ENCODE data around the gene CD34. TPM values are rescaled to one million over a fixed set of nuclear protein-coding genes. Genes with fewer than 3 reads are reported as not detected.

Gene CD34
- total RNA-seq, 1 experiment from 2014 or later = 0.04 TPM

DNA sequence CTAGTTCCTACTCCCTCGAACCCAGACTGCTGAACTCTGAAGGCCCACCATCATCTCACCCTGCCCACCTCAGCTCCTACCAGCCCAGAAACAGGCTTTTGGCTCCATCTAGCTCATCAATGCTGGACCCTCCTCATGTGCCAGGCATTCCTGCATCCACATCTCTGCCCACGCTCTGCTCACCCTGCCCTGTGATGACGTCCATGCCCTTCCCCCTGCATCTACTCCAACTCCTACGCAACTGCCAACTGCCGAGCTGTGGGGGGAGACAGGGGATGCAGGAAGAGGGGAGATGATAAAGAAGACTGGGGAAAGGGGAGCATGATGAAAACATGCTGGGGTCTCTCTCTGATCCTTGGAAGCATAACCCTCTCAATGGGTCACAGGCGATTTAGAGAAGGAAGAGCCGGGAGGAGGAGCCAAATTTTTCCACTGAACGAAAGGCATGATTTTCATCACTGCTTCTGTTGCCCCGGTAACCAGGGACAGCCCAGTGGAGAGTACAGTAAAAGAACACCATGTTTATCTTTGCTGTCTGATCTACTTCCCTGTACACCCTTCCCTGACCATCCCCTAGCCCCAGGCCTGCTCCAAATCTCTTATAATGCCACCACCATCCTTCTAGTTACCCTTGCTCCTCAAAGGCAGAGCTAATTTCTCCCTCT, 44.3 kb downstream of the CD34 start:
- H3K4me3 ChIP-seq (ENCODE audit: low read length) = peak overlapping the region; percentile 87; the same call in 1 of the 2 replicates
- H3K36me3 ChIP-seq (ENCODE audit: insufficient read depth, low read length) = peaks cover 26% of the 10 kb centered on the region; the same call in 1 of the 2 replicates
- H3K4me1 ChIP-seq (ENCODE audit: low read length) = peaks cover 70% of the 10 kb centered on the region
- no peak for DNase-seq
- H2AFZ ChIP-seq (ENCODE audit: low read length) = no peak overlapping the region
- H3K27ac ChIP-seq (ENCODE audit: low read length) = peak overlapping the region; percentile 70; the same call in 1 of the 2 replicates
- peak overlapping the region; percentile 95 for H3K9ac ChIP-seq (ENCODE audit: low read length)
- peak overlapping the region; percentile 91 for H3K4me2 ChIP-seq (ENCODE audit: low read depth, low read length, poor library complexity, severe bottlenecking)
- no peaks in the 10 kb centered on the region for H3K9me2 ChIP-seq (replicated peaks; ENCODE audit: insufficient read depth, low read length)
- no peaks in the 10 kb centered on the region for H3K27me3 ChIP-seq (ENCODE audit: low read length)
- peaks cover 78% of the 10 kb centered on the region for H3K79me2 ChIP-seq (ENCODE audit: low read length)
- no peaks in the 10 kb centered on the region for H4K20me1 ChIP-seq (ENCODE audit: insufficient read depth, low read depth, low read length)
- H3K9me3 ChIP-seq (ENCODE audit: low read length) = no peaks in the 10 kb centered on the region

DNA sequence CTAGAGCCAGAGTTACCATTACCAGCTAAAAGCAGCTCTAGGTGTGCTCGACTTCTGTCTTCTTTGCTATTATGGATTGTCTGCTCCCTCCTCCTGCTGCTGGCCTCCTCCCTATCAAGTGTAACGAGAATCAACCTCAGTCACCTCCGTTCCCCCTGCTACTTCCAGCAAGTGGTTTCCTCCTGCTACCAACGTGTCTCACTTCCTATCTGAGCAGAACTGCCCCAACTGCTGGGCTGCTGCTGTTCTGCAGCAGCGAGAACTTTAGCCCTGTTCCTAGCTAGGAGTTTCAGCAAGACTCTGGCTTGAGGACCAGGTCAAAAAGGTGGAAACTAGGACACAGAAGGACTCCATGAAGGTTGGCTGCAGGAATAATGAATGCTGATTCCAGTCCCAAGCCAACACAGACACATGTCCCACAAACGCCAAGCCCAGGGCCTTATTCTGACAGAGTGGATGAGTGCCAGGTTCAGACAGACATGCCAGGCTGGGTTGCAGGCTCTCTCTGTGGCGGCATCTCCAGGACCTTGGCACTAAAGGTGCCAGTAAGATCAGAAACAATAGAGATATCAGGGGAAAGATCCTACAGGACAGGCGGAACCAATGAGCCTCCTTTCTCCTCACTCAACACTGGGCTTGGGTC, 46.9 kb downstream of the CD34 start:
- H3K9me3 ChIP-seq (ENCODE audit: low read length) = no peaks in the 10 kb centered on the region
- no peaks in the 10 kb centered on the region for H3K9me2 ChIP-seq (replicated peaks; ENCODE audit: insufficient read depth, low read length)
- peak overlapping the region; percentile 9; the same call in 1 of the 2 replicates for H3K27ac ChIP-seq (ENCODE audit: low read length)
- H4K20me1 ChIP-seq (ENCODE audit: insufficient read depth, low read depth, low read length) = no peaks in the 10 kb centered on the region
- H3K4me1 ChIP-seq (ENCODE audit: low read length) = peaks cover 51% of the 10 kb centered on the region
- H3K36me3 ChIP-seq (ENCODE audit: insufficient read depth, low read length) = peaks cover 38% of the 10 kb centered on the region; the same call in 1 of the 2 replicates
- no peak overlapping the region for H3K4me2 ChIP-seq (ENCODE audit: low read depth, low read length, poor library complexity, severe bottlenecking)
- H3K4me3 ChIP-seq (ENCODE audit: low read length) = no peak overlapping the region
- peaks cover 93% of the 10 kb centered on the region for H3K79me2 ChIP-seq (ENCODE audit: low read length)
- DNase-seq = peak; percentile 49
- H2AFZ ChIP-seq (ENCODE audit: low read length) = no peak overlapping the region
- peak overlapping the region; percentile 26 for H3K9ac ChIP-seq (ENCODE audit: low read length)
- H3K27me3 ChIP-seq (ENCODE audit: low read length) = no peaks in the 10 kb centered on the region

DNA sequence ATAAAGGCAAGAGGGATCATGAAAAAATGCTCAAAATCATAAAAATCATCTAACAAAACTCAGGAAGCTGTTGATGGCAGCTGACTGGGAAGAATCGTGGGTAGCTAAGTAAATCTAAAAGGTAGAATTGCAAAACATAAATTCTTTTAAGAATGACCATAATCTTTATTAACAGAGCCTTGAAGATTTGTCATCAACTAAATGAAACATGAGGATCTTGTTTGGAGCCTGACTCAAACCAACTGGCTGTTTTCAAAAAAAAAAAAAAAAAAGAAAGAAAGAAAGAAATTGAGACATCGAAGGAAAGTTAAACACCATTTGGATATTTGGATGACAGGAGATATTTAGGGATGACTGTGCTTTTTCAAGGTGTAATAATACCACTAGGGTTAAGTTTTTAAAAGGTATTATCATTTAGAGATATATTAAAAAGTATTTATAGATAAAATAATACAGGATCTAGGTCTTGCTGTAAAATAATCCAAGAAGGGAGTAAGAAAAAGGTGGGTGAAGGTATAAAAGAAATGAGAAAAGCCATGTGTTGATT, 48.6 kb downstream of the CD34 start:
- no peak overlapping the region for H3K4me2 ChIP-seq (ENCODE audit: low read depth, low read length, poor library complexity, severe bottlenecking)
- H3K27ac ChIP-seq (ENCODE audit: low read length) = no peak overlapping the region
- H2AFZ ChIP-seq (ENCODE audit: low read length) = no peak overlapping the region
- H3K36me3 ChIP-seq (ENCODE audit: insufficient read depth, low read length) = peaks cover 40% of the 10 kb centered on the region; the same call in 1 of the 2 replicates
- peaks cover 59% of the 10 kb centered on the region for H3K4me1 ChIP-seq (ENCODE audit: low read length)
- no peaks in the 10 kb centered on the region for H3K9me2 ChIP-seq (replicated peaks; ENCODE audit: insufficient read depth, low read length)
- H4K20me1 ChIP-seq (ENCODE audit: insufficient read depth, low read depth, low read length) = no peaks in the 10 kb centered on the region
- DNase-seq = no peak
- H3K27me3 ChIP-seq (ENCODE audit: low read length) = no peaks in the 10 kb centered on the region
- peaks cover 95% of the 10 kb centered on the region for H3K79me2 ChIP-seq (ENCODE audit: low read length)
- H3K9ac ChIP-seq (ENCODE audit: low read length) = no peak overlapping the region
- H3K4me3 ChIP-seq (ENCODE audit: low read length) = no peak overlapping the region
- H3K9me3 ChIP-seq (ENCODE audit: low read length) = no peaks in the 10 kb centered on the region

DNA sequence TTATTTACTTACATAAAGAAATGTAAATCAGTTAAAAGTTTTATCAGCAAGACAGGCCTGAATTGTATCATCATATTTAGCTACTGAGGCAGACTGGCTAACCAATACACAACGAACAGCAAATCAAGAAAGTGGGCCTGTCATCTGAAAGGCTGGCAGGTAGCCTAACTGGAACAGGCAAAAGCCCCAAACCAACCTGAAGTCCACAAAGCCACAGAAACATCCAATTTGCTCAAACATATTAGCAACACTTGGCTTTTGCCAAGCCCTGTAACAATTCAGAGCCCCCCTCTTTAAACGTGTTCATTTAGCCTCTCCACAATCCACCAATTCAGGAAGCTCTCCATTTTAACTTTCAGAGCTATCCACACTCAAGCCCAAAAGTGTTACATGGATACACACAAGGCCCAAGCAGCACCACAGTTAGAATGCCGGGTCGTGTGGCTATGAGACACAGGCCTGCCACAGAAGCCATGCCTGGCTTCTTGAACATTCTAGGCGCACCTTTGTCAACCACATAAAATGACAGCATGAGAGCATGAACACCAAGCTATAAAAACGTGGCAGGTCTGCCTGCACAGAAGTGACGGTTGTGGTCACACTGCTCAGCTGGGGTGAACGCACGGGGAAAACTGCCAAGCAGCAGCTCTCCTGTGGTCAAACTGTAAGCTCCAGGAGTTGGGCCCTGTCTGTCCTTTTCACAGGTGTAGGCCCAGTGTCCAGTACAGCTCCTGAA, 49.3 kb downstream of the CD34 start:
- peaks cover 52% of the 10 kb centered on the region for H3K4me1 ChIP-seq (ENCODE audit: low read length)
- no peak overlapping the region for H3K27ac ChIP-seq (ENCODE audit: low read length)
- H3K27me3 ChIP-seq (ENCODE audit: low read length) = no peaks in the 10 kb centered on the region
- no peaks in the 10 kb centered on the region for H4K20me1 ChIP-seq (ENCODE audit: insufficient read depth, low read depth, low read length)
- no peak overlapping the region for H3K9ac ChIP-seq (ENCODE audit: low read length)
- no peak overlapping the region for H3K4me2 ChIP-seq (ENCODE audit: low read depth, low read length, poor library complexity, severe bottlenecking)
- no peak overlapping the region for H2AFZ ChIP-seq (ENCODE audit: low read length)
- H3K9me2 ChIP-seq (replicated peaks; ENCODE audit: insufficient read depth, low read length) = no peaks in the 10 kb centered on the region
- peaks cover 95% of the 10 kb centered on the region for H3K79me2 ChIP-seq (ENCODE audit: low read length)
- H3K4me3 ChIP-seq (ENCODE audit: low read length) = no peak overlapping the region
- H3K9me3 ChIP-seq (ENCODE audit: low read length) = no peaks in the 10 kb centered on the region
- no peak for DNase-seq
- H3K36me3 ChIP-seq (ENCODE audit: insufficient read depth, low read length) = peaks cover 35% of the 10 kb centered on the region; the same call in 1 of the 2 replicates

DNA sequence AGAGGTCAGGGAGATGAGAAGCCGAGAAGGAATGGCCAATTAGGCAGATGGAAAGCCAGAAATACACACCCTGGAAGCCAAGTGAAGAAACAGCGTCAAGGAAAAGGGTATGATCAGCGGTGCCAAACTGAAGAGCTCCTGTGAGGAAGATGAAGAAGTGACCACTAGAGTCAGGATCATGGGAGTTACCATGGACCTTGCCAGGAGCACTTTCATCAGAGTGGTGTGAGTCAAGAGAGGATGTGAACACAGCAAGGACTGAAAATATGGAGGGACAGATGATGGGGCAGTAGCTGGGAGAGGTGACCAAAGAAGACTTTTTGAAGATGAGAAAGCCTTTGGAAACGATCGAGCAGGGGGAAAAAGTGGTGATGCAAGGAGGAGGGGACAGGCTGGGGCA, 50.4 kb downstream of the CD34 start:
- Histone ChIP-seq H3K4me3 (ENCODE audit: low read length) (no peak overlapping the region), H3K9me3 (ENCODE audit: low read length) (no peaks in the 10 kb centered on the region), H3K4me2 (ENCODE audit: low read depth, low read length, poor library complexity, severe bottlenecking) (no peak overlapping the region), H3K27me3 (ENCODE audit: low read length) (no peaks in the 10 kb centered on the region), H3K9me2 (replicated peaks; ENCODE audit: insufficient read depth, low read length) (no peaks in the 10 kb centered on the region), H4K20me1 (ENCODE audit: insufficient read depth, low read depth, low read length) (no peaks in the 10 kb centered on the region), H2AFZ (ENCODE audit: low read length) (no peak overlapping the region), H3K9ac (ENCODE audit: low read length) (no peak overlapping the region), H3K36me3 (ENCODE audit: insufficient read depth, low read length) (peaks cover 30% of the 10 kb centered on the region; the same call in 1 of the 2 replicates), H3K79me2 (ENCODE audit: low read length) (peaks cover 95% of the 10 kb centered on the region), H3K27ac (ENCODE audit: low read length) (no peak overlapping the region), H3K4me1 (ENCODE audit: low read length) (peaks cover 42% of the 10 kb centered on the region)
- no peak for DNase-seq

DNA sequence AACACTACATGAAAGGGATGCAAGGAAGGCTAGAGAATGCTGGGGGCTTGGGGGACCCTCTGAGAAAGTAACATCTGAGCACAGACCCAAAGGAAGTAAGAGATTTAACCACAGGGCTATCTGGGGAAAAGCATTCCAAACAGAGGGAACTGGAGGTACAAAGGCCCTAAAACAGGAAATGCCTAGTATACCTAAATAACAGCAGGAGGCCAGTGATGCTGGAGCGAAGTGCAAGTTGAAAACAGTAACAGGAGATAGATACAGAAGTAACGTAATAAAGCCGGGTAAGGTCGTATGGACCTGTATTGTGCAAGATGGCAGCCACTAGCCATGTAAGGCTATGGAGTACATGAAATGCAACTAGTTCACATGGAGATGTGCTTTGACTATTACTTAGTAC, 52.1 kb downstream of the CD34 start:
- Histone ChIP-seq H3K27me3 (ENCODE audit: low read length) (no peaks in the 10 kb centered on the region), H3K27ac (ENCODE audit: low read length) (peak overlapping the region; percentile 41; the same call in 1 of the 2 replicates), H3K4me3 (ENCODE audit: low read length) (no peak overlapping the region), H3K4me1 (ENCODE audit: low read length) (peaks cover 29% of the 10 kb centered on the region), H3K4me2 (ENCODE audit: low read depth, low read length, poor library complexity, severe bottlenecking) (peak overlapping the region; percentile 27), H3K36me3 (ENCODE audit: insufficient read depth, low read length) (peaks cover 22% of the 10 kb centered on the region; the same call in 1 of the 2 replicates), H3K9me2 (replicated peaks; ENCODE audit: insufficient read depth, low read length) (no peaks in the 10 kb centered on the region), H3K79me2 (ENCODE audit: low read length) (peaks cover 95% of the 10 kb centered on the region), H4K20me1 (ENCODE audit: insufficient read depth, low read depth, low read length) (no peaks in the 10 kb centered on the region), H3K9me3 (ENCODE audit: low read length) (no peaks in the 10 kb centered on the region), H2AFZ (ENCODE audit: low read length) (no peak overlapping the region), H3K9ac (ENCODE audit: low read length) (no peak overlapping the region)
- DNase-seq = no peak

- Histone ChIP-seq H3K9me2 (replicated peaks; ENCODE audit: insufficient read depth, low read length) (no peaks in the 10 kb centered on the region), H4K20me1 (ENCODE audit: insufficient read depth, low read depth, low read length) (no peaks in the 10 kb centered on the region), H3K9me3 (ENCODE audit: low read length) (no peaks in the 10 kb centered on the region)
Observed at GRCh38 chr1:207858281-207858680, 52.6 kb downstream of the CD34 start.

More at GRCh38 chr1:207858281-207858680, 52.6 kb downstream of the CD34 start:
- peak overlapping the region; percentile 27 for H3K4me2 ChIP-seq (ENCODE audit: low read depth, low read length, poor library complexity, severe bottlenecking)
- no peak overlapping the region for H2AFZ ChIP-seq (ENCODE audit: low read length)
- no peak overlapping the region for H3K9ac ChIP-seq (ENCODE audit: low read length)
- H3K79me2 ChIP-seq (ENCODE audit: low read length) = peaks cover 95% of the 10 kb centered on the region
- peak overlapping the region; percentile 41 for H3K27ac ChIP-seq (ENCODE audit: low read length)
- no peaks in the 10 kb centered on the region for H3K27me3 ChIP-seq (ENCODE audit: low read length)
- no peak overlapping the region for H3K4me3 ChIP-seq (ENCODE audit: low read length)
- peaks cover 20% of the 10 kb centered on the region; the same call in 1 of the 2 replicates for H3K36me3 ChIP-seq (ENCODE audit: insufficient read depth, low read length)
- peaks cover 32% of the 10 kb centered on the region for H3K4me1 ChIP-seq (ENCODE audit: low read length)
- no peak for DNase-seq

All from Karpas-422 (cell line).